Glutamatergic neuron (in vitro differentiated cells): ENCODE measurements around the gene CFAP221. TPM values are rescaled to one million over a fixed set of nuclear protein-coding genes. Genes with fewer than 3 reads are reported as not detected.

ENCODE experiments used
- DNase-seq: peaks from one replicate; pipeline ENCODE4 v3.0.0; 2022
- H3K27ac Mint-ChIP-seq: one replicate; pipeline ENCODE4 v1.8.0; 2020; ENCODE audit warnings: mild to moderate bottlenecking, mixed read lengths, inconsistent platforms; ENCODE audit not compliant: unreplicated experiment
- H3K27me3 Mint-ChIP-seq: one replicate; pipeline ENCODE4 v1.8.0; 2020; ENCODE audit warnings: mild to moderate bottlenecking, moderate library complexity, mixed read lengths, inconsistent platforms; ENCODE audit not compliant: unreplicated experiment
- H3K36me3 Mint-ChIP-seq: one replicate; pipeline ENCODE4 v1.8.0; 2020; ENCODE audit warnings: mild to moderate bottlenecking, mixed read lengths, inconsistent platforms; ENCODE audit not compliant: unreplicated experiment
- H3K4me1 Mint-ChIP-seq: one replicate; pipeline ENCODE4 v1.8.0; 2020; ENCODE audit warnings: mild to moderate bottlenecking, low read depth, mixed read lengths, inconsistent platforms; ENCODE audit not compliant: unreplicated experiment
- H3K4me3 Mint-ChIP-seq: one replicate; pipeline ENCODE4 v1.8.0; 2020; ENCODE audit warnings: mild to moderate bottlenecking, mixed read lengths, inconsistent platforms; ENCODE audit not compliant: unreplicated experiment
- H3K9me3 Mint-ChIP-seq: one replicate; pipeline ENCODE4 v1.8.0; 2020; ENCODE audit warnings: mild to moderate bottlenecking, moderate library complexity, mixed read lengths, inconsistent platforms; ENCODE audit not compliant: unreplicated experiment
- total RNA-seq: library from RNA; stranded (reverse); fragmentation: NEBNext Ultra II Directional; extraction: Animal tissue kit (Norgen Biotek cat#: 25700); gene quantifications from one replicate; pipeline ENCODE4 v1.2.1, GENCODE V29; 2021; ENCODE audit not compliant: unreplicated experiment
- TF ChIP-seq, protein P1 (sequence below): fragments of 200-600 bp; sonication (generic); IDR thresholded peaks from one replicate; pipeline ENCODE4 v1.5.0; 2021; ENCODE audit not compliant: partially characterized antibody, unreplicated experiment

The CFAP221 gene
- total RNA-seq, 1 donor from 2014 or later = 0.34 TPM

DNA sequence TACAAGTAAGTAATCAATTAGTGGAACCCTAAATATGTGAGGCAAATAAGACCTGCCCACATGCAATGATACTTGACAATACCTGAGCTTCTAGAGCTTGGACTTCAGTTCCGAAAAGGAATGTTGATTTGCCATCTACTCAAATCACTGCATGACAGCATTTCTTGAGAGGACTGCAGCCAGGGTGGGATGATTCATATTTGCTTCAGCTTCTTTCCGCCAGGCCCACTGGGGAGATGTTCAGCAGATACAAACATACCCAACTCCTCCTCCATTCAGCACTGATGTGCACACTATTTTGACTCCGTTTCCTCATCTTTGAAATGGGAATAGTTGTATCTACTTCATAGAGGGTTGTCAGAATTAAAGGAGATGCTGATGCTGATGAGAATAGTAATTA, 106.0 kb downstream of the CFAP221 start:
- Mint-ChIP-seq H3K36me3 (no peaks in the 10 kb centered on the region), H3K27ac (no peak overlapping the region), H3K4me1 (peaks cover 11% of the 10 kb centered on the region), H3K4me3 (no peak overlapping the region), H3K27me3 (no peaks in the 10 kb centered on the region), H3K9me3 (peaks cover 1% of the 10 kb centered on the region)
- TF ChIP-seq, protein P1, sequence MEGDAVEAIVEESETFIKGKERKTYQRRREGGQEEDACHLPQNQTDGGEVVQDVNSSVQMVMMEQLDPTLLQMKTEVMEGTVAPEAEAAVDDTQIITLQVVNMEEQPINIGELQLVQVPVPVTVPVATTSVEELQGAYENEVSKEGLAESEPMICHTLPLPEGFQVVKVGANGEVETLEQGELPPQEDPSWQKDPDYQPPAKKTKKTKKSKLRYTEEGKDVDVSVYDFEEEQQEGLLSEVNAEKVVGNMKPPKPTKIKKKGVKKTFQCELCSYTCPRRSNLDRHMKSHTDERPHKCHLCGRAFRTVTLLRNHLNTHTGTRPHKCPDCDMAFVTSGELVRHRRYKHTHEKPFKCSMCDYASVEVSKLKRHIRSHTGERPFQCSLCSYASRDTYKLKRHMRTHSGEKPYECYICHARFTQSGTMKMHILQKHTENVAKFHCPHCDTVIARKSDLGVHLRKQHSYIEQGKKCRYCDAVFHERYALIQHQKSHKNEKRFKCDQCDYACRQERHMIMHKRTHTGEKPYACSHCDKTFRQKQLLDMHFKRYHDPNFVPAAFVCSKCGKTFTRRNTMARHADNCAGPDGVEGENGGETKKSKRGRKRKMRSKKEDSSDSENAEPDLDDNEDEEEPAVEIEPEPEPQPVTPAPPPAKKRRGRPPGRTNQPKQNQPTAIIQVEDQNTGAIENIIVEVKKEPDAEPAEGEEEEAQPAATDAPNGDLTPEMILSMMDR = no peak
- DNase-seq = no peak

DNA sequence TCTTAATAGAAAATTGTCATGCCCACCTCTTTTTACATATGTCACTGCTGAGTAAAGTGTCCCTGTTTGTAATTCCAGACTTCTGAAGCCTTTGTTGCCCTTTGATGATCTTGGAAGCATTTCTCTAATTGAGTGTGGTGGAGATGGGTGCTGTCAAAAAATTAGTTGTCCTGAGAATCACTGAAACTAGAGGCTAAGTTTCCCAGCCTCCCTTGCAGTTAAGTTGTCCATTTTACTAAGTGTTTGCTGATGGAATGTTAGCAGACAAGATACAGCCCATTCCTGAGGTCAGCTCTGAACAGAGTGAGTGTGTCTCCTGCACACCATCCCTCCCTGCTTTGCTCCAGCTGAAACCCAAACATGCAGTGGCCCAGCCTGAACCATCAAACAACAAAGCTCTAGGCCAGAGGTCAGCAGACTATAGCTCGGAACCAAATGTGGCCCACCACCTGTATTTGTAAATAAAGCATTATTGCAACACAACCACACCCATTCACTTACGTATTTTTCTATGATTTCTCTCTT, 106.7 kb downstream of the CFAP221 start:
- H3K9me3 Mint-ChIP-seq = peaks cover 1% of the 10 kb centered on the region
- TF ChIP-seq, protein P1 = no peak
- DNase-seq = no peak
- H3K36me3 Mint-ChIP-seq = no peaks in the 10 kb centered on the region
- no peak overlapping the region for H3K27ac Mint-ChIP-seq
- H3K27me3 Mint-ChIP-seq = no peaks in the 10 kb centered on the region
- no peak overlapping the region for H3K4me3 Mint-ChIP-seq
- peaks cover 4% of the 10 kb centered on the region for H3K4me1 Mint-ChIP-seq

DNA sequence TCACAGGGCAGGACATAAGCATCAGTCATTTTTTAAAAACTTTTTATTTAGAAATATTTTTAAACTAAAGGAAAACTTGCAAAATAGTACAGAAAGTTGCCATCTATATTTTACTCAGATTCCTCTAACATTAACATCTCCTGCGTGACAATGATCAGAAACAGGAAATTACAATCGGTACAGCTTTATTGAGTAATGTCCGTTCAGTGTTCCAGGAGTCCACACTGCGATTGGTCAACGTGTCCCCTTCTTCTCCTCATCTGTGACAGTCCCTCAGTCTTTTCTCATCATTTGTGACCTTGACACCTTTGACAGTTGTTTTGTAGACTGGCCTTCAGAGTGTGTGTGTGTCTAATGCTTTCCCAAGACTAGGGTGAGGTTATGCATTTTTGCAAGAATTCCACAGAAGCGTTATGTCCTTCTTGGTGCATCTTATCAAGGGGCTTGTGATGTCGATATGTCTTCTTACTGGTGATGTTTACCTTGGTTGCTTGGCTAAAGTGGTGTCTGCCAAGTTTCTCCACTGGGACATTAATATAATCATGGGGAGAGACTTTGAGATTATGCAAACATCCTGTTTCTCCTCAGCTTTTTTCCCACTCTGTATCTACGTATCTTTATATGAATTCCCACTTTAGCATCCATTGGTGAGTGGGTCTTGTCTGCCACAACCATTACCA, 113.4 kb downstream of the CFAP221 start:
- H3K36me3 Mint-ChIP-seq = no peaks in the 10 kb centered on the region

DNA sequence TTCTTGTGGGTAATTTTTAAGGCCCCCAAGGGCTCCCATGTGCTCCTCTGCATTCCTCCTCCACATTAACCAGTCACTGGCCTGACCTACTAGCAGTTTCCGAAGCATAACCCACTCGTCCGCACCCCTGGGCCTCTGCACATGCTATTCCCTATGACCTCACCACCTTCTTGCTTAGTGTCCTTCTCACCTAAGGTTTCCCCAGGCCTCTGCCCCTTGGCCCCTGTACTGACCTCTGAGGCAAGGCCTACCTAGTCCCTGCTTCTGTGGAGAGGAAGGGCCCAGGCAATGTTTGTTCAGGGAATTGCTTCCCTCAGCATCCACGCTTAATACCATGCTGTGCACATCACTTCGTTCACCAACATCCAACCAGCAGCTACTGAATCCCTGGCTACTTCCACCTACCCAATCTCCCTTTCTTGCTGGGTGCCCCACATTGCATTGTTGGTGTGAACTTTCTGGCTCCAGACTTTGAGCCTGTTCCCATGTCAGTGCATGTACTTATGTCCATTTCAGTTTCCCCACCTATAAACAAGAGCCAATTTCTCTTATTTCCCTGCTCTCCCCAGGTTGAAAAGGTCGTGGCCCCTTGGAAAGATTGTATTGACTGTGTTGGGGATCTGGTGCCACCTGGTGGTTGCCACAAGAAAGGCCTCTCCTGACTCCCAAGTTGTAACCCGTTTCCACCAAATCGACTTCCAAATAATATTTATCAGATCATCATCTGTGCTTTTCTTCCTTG, 115.5 kb downstream of the CFAP221 start:
- TF ChIP-seq, protein P1 = peak; percentile 83
- Mint-ChIP-seq H3K36me3 (peaks cover 4% of the 10 kb centered on the region), H3K4me3 (no peak overlapping the region), H3K27ac (no peak overlapping the region), H3K27me3 (peaks cover 2% of the 10 kb centered on the region), H3K9me3 (peaks cover 1% of the 10 kb centered on the region), H3K4me1 (peaks cover 4% of the 10 kb centered on the region)
- DNase-seq = peak; percentile 66

More for the DNA sequence above, 113.4 kb downstream of the CFAP221 start:
- H3K4me1 Mint-ChIP-seq = peaks cover 4% of the 10 kb centered on the region
- H3K27ac Mint-ChIP-seq = no peak overlapping the region
- TF ChIP-seq, protein P1 = no peak
- no peaks in the 10 kb centered on the region for H3K27me3 Mint-ChIP-seq
- H3K4me3 Mint-ChIP-seq = no peak overlapping the region
- DNase-seq = no peak
- H3K9me3 Mint-ChIP-seq = peaks cover 1% of the 10 kb centered on the region

DNA sequence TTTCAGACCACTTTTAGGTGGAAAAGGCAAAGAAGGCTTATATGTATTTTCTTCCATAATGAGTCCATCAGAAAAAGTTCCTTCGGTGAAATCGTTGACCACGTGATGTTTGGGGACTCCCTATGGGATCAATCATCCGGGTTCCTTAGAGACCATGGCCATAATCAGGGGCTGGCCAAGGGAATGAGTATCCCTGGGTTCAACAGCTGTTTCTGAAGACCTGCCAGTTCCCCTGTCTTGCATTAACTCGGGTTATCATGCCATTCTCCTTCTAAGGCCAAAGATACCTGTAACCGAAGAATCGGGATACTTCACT, 116.1 kb downstream of the CFAP221 start:
- H3K27ac Mint-ChIP-seq = no peak overlapping the region
- peaks cover 8% of the 10 kb centered on the region for H3K36me3 Mint-ChIP-seq
- no peak for DNase-seq
- TF ChIP-seq, protein P1 = peak; percentile 15
- peaks cover 2% of the 10 kb centered on the region for H3K27me3 Mint-ChIP-seq
- no peaks in the 10 kb centered on the region for H3K4me1 Mint-ChIP-seq
- no peak overlapping the region for H3K4me3 Mint-ChIP-seq
- no peaks in the 10 kb centered on the region for H3K9me3 Mint-ChIP-seq
